Measurements from ENCODE around the gene MTHFD1L.

MTHFD1L gene

DNA sequence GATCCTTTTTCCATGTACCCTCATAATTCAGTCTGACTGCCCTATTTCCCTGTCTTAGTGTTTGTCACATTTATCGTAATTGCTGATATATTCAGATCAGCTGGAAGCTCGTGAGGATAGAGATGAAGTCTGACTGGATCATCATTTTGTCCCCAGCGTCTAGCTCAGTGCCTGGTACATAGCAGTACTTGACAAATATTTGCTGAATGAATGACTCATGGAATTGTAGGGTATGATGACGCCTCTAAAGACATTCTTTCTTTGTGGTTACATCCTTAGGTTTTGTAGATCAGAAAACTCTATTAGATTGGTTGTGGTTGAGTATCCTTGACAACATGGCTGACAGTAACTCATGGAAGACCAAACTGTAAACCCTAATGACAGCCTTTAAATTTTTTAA is 68.9 kb downstream of the MTHFD1L start:
- no peak for DNase-seq (ENCODE audit: low read depth)

DNA sequence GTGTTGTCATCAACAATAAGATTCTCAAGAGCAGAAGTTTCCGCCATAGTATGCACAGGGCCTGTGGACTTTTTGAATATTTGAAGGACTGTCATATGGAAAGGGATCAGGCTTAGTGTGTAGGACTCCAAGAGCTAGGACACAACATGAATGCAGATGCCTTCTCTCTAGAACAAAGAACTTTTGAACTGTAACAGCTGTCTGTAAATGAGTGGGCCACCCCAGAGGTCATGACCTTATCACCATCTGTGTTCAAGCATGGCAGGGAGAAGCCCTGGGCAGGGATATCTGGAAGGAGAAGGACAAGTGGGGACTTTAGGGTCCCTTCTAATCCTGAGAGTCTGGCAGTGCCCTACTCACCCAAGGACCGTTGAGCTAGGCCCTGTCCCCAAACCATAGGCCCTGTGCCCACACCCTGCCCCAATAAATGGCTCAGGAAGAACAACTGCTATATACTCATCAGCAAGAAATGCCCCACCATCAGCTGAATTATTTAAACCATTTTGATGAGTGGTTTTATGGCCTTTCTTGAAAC is 70.6 kb downstream of the MTHFD1L start:
- DNase-seq (ENCODE audit: low read depth) = no peak

DNA sequence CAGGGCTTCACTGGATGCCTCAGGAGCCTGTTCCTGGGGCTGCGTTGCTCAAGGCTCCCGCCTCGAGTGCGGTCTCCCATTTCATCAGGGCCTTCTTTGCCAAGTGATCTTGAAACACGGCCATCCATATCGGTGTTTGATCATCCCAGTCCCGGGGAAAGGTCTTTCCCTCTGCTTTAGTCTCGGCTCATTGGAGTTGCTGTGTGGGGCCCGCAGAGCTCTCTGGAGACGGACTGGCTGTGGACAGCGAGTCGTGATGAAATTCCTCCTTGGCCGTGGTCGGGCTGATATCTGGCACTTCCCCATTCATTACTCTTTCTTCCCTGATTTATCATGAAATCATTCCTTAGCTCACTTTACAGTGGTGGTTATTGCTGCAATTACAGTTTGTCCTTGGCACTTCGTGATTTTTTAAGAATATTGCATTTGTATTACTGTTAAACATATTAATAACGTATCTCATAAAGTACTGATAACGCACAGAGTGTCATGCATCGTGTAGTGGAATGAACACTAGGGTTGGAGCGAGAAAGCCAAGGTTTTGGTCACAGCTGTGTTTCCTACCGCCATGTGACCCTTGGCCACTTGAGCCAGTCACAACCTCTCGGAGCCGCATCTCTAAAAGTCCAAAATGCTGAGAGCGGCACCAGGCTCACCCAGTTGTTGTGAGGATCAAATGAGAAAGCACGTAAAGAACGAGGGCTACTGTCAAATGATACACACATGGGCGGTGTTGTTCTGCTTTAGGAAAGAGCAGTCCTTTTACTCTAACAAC is 71.8 kb downstream of the MTHFD1L start:
- no peak for DNase-seq (ENCODE audit: low read depth)

DNA sequence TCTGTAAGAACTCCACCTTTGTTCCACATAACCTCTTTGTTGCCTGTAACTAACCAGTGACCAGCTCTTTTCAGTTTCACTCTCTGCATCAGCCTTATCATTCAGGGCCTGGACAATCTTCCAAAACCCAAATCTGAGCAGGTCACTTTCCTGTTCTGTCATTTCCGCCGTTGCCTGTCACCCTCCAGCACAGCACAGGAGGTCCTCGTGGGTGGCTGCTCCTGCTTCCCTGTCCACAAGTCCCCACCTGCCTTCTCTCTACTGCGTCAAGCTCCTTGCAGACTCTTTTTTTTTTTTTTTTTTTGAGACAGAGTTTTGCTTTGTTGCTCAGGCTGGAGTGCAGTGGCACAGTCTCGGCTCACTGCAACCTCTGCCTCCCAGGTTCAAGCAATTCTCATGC is 73.9 kb downstream of the MTHFD1L start:
- no peak for DNase-seq (ENCODE audit: low read depth)

DNA sequence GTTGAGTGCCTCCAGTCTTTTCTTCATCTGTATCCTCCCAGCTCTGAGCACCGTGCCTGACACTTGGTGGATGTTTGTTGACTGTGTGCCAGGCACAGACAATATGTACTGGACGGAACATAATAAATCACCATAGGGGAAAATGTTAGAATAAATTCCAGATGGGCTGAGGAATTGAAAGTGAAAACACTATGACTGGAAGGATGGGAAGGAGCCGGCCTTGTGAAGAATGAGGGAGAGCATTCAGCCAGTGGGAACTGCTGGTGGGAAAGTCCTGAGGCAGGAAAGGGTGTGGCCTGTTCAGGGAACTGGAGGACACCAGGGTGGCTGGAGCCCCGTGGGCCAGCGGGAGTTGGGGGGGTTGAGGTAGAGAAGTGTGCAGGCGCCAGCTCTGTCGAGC is 75.4 kb downstream of the MTHFD1L start:
- no peak for DNase-seq (ENCODE audit: low read depth)

DNA sequence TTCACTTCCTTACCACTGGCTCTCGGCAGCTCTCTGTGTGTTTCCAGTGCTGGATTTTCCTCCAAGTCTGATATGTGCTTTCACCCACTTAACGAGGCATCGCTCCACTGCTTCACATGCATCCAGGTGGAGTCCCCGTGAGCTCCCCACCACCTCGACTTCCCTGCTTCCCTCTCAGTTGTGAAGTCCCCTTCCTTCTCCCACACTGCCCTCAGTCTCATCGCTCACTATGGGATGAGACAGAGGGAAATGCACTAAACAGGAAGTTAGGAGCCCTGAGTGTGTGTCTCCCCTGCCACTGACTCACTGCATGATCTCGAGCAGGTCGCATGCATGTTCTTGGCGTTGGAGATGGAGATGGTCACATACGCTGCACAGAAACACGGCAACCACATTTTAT is 84.0 kb downstream of the MTHFD1L start:
- no peak for DNase-seq (ENCODE audit: low read depth)

DNA sequence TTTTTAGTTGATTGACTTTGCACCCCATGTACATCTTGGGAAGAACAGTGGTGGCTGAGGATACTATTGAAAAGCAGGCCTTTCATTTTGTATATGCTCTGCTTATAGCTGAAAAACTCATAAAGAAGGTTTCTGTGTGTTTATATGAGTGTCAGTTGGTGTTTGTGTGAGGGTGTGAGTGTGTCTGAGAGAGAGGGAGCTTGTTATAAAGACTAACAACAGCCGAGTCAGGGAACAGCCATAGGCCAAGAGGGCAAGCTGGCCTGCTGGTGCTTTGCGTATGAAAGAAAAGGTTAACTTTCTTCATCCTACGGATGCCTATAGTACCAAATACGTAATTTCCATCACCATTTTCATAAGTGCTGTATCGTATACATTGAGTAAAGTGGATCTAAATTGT is 88.3 kb downstream of the MTHFD1L start:
- no peak for DNase-seq (ENCODE audit: low read depth)

DNA sequence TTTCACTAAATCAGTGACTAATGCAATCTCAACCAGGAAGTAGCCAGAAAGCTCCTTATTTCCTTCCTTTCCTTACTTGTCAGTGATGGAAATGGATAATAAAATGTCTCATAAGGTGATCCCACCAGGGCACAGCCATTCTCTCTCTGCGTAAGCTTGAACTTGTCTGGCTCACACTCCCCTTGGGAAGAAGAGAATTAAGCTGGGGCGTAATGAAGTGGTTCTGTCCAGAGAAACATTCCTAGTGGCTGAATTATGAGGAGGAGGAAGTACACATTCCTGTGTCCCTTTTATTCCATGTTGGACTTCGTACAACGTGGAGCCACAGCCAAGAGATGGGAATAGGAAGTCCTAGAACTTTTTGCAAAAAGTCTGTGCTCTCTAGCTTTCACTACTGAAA is 93.7 kb downstream of the MTHFD1L start:
- DNase-seq (ENCODE audit: low read depth) = no peak

DNA sequence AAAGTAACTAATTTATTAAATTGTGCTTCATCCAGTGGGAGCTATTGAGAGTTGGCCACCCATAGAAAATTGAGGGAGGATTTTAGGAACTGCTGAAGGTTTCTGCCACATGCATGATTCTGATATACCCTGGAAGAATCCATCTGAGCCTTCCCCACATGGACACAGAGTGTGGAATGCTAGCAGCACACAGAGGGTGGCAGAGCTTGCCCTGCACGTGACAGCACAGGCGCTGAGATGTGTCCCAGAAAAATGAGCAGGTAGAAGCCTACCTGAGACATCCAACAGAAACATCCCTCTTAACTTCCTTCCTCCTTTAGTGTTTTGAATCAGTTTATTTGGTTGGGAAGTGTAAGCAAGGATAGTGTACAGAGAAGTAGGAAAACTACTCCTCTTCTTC is 96.9 kb downstream of the MTHFD1L start:
- no peak for DNase-seq (ENCODE audit: low read depth)

DNA sequence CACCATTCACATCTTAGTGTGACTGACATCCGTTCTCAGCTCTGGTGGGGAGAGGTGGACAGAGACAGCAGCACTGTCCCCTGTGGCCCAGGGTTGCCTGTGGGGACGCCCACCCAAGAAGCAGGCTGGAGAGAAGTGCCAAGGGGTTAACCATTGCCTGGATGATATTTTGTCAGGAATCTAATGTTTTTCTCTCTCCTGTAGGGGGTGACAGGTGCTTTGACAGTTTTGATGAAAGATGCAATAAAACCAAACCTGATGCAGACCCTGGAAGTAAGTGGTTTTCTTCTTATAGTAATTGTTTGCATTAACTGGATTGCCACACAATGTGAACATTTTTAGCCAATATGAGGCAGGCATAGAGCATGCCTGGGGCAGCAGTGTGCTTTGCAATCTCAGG is 99.3 kb downstream of the MTHFD1L start:
- DNase-seq (ENCODE audit: low read depth) = no peak

DNA sequence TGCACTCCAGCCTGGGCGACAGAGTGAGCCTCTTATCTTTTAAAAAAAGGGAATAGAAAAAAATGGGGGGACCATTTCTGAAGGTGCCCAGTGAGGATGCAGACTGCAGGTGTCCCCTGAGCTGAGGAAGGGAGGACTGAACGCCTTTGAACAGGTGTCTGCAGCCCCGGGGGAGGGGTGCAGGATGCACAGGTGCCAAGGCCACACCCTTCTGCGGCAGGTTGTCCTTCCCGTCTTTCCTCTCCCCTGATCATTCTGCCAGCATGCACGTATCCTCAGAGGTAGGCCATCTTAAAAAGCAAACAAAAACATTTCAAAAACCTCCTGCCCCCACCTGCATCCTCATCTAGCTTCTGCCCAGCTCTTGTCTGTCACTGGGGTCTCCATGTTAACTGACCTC is 101.3 kb downstream of the MTHFD1L start:
- DNase-seq (ENCODE audit: low read depth) = no peak

DNA sequence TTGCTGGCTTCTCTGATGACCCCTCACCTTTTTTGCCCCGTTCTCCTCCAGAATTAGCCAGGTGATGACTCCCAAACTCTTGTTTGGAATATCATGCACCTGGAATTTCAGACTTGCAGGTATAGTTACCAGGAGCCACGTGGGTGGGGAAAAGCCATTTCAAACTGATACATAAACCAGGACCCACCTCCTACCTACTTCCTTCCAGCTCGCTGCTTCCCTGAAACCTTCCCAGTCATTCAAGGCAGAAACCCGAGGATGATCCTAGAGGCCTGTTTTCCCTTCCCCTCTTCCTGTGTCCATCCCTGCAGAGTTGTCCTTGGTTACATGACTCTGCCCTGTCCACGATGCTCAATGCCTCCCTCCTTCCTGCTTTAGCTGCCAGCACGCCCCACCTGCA is 101.9 kb downstream of the MTHFD1L start:
- DNase-seq (ENCODE audit: low read depth) = no peak

DNA sequence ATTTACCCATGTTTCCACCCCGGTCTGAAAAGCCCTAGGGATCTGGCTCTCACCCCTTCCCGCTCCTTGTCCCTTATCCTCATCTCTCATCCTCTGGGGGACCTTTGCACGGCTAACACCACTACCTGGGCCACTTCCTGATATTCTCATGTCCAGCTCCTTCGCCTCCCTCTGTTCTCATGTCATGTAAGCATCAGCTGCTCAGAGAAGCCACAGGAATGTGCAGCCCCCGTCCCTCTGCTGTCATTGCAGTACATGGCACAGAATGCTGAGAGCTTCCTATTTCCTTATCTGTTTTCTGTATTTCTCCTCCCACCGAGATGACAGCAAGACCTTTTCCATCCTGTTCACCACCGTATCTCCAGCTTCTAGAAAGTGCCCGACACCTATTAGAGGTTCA is 102.4 kb downstream of the MTHFD1L start:
- no peak for DNase-seq (ENCODE audit: low read depth)

DNA sequence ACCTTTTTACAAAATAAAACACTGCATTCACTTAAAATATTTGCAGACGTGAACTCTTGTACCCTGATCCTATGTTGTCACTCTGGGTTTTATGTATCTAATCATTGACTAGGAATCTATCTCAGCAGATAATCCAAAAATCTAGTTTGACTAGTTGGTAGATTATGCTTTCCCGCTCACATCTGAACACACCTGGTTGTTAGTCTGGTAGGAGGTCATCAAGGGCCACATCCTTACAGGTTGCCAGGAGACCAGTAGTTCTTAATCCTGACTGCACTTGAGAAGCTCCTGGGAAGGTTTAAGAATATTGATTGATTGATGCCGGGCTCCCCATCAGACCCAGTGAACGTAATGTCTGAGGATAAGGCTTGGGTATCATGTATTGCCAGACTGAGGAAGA is 104.4 kb downstream of the MTHFD1L start:
- DNase-seq (ENCODE audit: low read depth) = no peak

DNA sequence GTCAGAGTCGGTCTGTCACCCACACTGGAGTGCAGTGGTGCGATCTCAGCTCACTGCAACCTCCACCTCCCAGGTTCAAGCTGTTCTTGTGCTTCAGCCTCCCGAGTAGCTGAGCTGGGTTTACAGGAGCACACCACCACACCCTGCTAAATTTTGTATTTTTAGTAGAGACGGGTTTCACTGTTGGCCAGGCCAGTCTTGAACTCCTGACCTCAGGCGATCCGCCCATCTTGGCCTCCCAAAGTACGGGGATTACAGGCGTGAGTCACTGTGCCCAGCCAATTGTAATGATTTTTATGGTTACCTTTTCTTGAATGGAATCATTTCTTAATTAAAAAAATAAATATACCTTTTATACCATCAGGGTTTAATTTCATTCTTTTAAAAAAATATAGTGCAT is 105.7 kb downstream of the MTHFD1L start:
- no peak for DNase-seq (ENCODE audit: low read depth)

DNA sequence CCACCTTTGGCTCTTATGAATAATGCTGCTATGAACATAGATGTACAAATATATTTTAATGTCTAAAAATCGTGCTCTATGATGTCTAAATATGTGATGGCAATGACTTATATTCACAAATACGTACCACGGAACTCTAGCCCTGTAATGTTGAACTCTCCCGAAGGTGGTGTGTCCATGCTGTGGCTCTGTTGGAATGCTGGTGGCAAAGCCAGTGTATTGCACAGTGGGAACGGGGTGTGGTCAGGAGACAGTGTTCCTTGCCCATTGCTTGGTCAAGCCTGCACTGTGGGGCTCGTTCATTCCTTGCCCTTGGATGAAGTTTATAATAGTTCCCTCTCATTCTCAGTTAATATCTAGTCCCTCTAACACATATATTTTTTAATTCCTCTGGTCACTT is 109.6 kb downstream of the MTHFD1L start:
- DNase-seq (ENCODE audit: low read depth) = no peak

DNA sequence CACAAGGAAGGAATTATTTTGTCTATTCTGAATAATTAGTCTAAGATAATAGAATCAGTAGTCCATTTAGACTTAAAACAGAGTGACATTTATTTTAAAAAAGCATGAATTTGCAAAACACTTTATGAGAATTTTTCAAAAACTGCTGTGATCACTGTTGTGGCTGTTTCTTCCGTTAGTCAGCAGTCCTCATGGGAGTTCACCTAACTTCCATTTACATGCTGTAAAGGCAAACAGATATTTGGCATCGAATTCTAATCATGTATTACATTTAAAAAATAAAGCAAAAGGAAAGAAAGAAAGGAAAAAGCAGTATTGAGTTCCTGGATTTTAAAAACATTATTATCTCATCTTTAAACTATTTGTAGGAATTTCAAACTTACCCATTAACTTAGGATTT is 111.8 kb downstream of the MTHFD1L start:
- no peak for DNase-seq (ENCODE audit: low read depth)

DNA sequence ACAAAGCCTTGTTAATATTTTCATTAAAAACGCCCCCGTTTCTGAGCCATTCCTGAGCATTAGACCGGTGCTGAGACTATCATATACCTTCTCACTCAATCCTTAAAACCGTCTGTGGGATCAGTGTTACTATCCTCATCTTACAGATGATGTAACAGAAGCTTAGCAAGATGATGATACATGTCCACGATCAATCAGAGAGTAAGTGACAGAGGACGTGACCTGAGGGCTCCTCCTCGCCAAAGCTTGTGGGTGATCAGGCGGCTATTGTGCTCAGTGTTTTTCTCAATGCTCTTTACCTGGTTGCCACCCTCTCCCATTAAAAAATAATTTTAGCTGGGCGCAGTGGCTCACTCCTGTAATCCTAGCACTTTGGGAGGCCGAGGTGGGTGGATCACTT is 113.1 kb downstream of the MTHFD1L start:
- DNase-seq (ENCODE audit: low read depth) = no peak

DNA sequence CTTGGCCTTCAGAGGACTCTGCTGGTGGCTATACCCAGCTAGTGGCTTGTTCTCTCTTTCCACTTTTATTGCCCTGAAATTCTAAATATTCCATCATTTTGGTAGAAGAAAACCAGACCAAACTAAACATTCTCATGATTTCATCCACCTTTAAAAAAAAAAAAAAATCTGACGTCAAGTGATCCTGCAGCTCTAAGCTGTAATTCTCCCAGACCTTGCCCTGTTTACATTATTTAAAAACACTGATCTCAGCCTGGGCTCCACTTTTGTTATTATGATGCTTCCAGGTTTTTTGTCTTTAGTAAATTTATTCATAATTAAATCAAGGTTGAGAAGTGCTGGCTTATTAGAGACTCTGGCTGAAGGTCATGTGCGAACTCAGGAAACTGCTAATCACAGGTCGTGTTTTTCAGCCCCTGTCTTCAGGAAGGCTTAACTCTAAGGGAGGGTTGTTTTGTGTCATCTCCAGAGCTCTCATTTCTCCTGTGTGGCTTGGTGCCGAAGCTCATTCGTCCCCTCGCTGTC is 114.4 kb downstream of the MTHFD1L start:
- no peak for DNase-seq (ENCODE audit: low read depth)

DNA sequence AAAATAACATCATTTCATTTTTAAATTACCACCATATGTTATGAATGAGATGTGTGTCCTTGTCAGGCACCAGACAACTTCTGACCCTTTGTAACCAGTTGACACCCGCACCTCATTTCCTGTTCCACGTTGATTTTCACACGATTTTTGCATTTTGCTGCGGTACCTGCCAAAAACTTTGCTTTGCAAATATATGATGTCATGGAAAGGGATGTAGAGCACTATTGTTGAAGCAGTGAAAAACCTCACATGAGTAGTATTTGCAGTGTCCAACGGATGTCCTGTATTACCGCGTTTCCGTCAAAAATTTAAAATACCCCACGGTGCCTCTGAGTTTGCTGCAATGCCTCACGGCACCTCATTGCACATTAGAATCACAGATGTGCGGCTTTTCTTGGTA is 115.6 kb downstream of the MTHFD1L start:
- no peak for DNase-seq (ENCODE audit: low read depth)

DNA sequence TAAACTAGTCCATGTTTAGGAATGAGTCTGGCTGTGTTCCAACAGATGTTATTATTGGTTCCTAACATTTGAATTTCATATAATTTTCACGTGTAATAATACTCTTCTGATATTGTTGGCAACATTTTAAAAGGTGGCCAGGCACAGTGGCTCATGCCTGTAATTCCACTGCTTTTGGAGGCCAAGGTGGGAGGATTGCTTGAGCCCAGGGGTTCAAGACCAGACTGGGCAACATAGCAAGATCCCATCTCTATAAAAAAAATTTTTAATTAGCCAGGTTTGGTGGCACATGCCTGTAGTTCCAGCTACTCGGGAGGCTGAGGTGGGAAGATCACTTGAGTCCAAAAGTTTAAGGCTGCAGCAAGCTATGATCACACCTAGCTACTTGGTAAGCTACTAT is 116.2 kb downstream of the MTHFD1L start:
- DNase-seq (ENCODE audit: low read depth) = no peak

DNA sequence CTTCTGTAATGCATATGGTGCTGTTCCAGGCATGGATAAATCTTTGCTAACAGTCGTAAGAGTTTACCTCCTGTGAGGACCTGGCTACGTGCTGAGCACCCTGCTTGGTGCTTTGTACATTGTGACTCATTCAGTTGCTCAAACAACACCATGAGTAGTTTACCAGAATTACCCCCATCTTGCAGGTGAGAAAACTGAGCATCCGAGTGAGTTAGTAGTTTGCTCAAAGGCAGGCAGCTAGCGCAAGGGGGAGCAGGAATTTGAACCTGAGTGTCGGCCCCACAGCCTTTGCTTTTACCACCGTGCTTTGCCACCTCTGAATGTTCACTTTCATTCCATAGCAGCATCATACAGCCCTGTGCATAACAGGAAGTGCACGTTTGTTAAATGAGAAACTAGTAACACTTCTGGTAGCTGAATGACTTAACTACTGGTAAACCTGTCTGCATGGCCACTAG is 121.9 kb downstream of the MTHFD1L start:
- DNase-seq (ENCODE audit: low read depth) = no peak

DNA sequence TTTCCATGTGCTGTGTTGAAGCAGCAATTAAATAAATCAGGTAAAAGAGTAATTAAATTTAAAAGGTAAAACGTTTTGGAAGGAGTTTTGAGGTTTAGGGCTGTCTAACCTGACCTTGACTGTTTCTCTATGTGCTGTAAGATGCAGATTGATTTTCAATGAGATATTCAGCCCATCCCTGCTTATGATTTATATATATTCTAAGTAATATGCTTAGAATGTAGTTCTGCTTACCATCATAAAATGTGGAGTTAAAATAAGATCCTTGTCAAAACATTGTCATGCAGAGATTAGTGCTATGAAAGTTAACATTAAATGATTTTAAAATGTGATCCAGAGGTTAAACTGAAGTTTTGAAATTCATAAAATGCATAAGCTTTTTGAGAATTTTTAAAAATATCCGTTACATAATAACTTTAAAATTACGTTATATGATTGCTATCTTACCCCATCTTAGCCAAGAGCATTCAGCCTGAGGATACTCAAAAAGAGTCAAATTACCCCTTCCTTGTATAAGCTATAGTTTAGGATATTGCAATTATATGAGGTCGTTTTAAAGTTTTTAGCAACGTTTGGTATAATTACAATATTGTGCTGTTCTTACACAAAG is 122.5 kb downstream of the MTHFD1L start:
- no peak for DNase-seq (ENCODE audit: low read depth)

DNA sequence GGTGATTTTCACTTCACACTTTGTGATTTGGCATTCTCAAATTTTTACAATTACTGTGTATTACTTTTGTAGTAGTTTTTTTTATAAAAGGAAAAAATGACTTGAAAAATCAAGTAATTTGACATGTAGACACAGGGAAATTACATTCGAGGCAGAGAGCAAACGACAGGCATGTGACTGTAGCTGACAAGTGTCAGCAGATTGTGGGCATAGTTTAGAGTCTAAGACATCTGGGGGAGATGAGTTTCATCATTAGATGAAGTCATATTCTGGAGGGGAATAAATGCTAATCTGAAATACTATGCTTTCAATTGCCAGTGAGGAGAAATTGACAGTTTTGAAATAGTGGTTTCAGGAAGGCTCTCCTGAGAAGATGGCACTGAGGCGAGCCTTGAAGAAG is 126.0 kb downstream of the MTHFD1L start:
- no peak for DNase-seq (ENCODE audit: low read depth)
